Mucosa of rectum (tissue), 2 donors: Measurements from ENCODE around the gene SH2B3.
A peak's percentile ranks its signal among the peaks of the same experiment; 100 is the strongest.

ENCODE experiments used
- H3K27ac ChIP-seq, 2 donors: one replicate each; pipeline ENCODE4 v1.7.0; 2013; ENCODE audit warnings: inconsistent platforms in 2 of 2, low read depth in 2 of 2, low read length in 2 of 2
- H3K27me3 ChIP-seq, 2 donors: one replicate each; pipeline ENCODE4 v1.7.0; 2013; ENCODE audit warnings: low read length in 2 of 2; ENCODE audit not compliant: control insufficient read depth in 2 of 2, insufficient read depth in 2 of 2
- H3K36me3 ChIP-seq, 2 donors: one replicate each; pipeline ENCODE4 v1.7.0; 2013; ENCODE audit warnings: low read length in 2 of 2; ENCODE audit not compliant: control insufficient read depth in 2 of 2, insufficient read depth in 2 of 2
- H3K4me1 ChIP-seq, 2 donors: one replicate each; pipeline ENCODE4 v1.7.0; 2013; ENCODE audit warnings: low read length in 2 of 2, mild to moderate bottlenecking in 1 of 2; ENCODE audit not compliant: control insufficient read depth in 2 of 2, insufficient read depth in 2 of 2
- H3K4me3 ChIP-seq, 2 donors: one replicate each; pipeline ENCODE4 v1.7.0; 2013; ENCODE audit warnings: low read length in 2 of 2
- H3K9ac ChIP-seq, 2 donors: one replicate each; pipeline ENCODE4 v1.7.0; 2013; ENCODE audit warnings: low read length in 2 of 2, low read depth in 1 of 2, mild to moderate bottlenecking in 1 of 2
- H3K9me3 ChIP-seq, 2 donors: one replicate each; pipeline ENCODE4 v1.7.0; 2013; ENCODE audit warnings: low read length in 2 of 2; ENCODE audit not compliant: control insufficient read depth in 2 of 2
- donor health status: healthy.
- donor health status: Normal muscosa, but diverticular disease.

Gene SH2B3

GRCh38 chr12:111414711-111415252 is 9.1 kb downstream of the SH2B3 start:
- no peak overlapping the region for H3K9ac ChIP-seq
- H3K27me3 ChIP-seq = no peaks in the 10 kb centered on the region
- H3K9me3 ChIP-seq = no peaks in the 10 kb centered on the region
- no peak overlapping the region for H3K27ac ChIP-seq
- H3K4me3 ChIP-seq = no peak overlapping the region
- H3K36me3 ChIP-seq = peaks cover 3% of the 10 kb centered on the region in 2 donors
- peaks cover 22 to 23% of the 10 kb centered on the region in 2 donors for H3K4me1 ChIP-seq

GRCh38 chr12:111417290-111417689 is 11.6 kb downstream of the SH2B3 start:
- Histone ChIP-seq H3K36me3 (peaks cover 5 to 12% of the 10 kb centered on the region in 2 donors), H3K27ac (no peak overlapping the region), H3K9ac (no peak overlapping the region), H3K9me3 (no peaks in the 10 kb centered on the region), H3K4me1 (peaks cover 8 to 9% of the 10 kb centered on the region in 2 donors), H3K27me3 (no peaks in the 10 kb centered on the region), H3K4me3 (no peak overlapping the region)

DNA sequence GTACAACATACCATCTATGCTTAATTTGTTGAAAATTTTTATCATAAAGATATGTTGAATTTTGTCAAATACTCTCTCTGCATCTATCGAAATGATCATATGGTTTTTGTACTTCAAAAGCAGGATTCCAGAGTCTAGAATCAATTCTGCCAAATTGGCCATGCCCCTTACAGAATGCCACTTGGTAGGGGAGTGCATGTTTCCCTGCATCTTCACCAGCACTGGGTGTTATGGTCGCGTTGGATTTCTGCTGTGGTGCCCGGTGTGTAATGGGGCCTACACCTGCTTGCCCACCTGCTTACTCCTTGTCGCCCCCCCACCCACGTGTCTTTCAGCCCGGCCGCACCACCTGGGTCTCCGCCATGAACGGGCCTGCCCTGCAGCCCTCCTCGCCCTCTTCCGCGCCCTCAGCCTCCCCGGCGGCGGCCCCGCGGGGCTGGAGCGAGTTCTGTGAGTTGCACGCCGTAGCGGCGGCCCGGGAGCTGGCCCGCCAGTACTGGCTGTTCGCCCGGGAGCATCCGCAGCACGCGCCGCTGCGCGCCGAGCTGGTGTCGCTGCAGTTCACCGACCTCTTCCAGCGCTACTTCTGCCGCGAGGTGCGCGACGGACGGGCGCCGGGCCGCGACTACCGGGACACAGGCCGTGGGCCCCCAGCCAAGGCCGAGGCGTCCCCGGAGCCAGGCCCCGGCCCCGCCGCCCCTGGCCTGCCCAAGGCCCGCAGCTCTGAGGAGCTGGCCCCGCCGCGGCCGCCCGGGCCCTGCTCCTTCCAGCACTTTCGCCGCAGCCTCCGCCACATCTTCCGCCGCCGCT is 12.3 kb downstream of the SH2B3 start:
- peaks cover 5 to 12% of the 10 kb centered on the region in 2 donors for H3K36me3 ChIP-seq
- no peaks in the 10 kb centered on the region for H3K9me3 ChIP-seq
- no peak overlapping the region for H3K4me3 ChIP-seq
- peaks cover 8% of the 10 kb centered on the region in 2 donors for H3K4me1 ChIP-seq
- no peaks in the 10 kb centered on the region for H3K27me3 ChIP-seq
- H3K27ac ChIP-seq = no peak overlapping the region
- H3K9ac ChIP-seq = no peak overlapping the region

DNA sequence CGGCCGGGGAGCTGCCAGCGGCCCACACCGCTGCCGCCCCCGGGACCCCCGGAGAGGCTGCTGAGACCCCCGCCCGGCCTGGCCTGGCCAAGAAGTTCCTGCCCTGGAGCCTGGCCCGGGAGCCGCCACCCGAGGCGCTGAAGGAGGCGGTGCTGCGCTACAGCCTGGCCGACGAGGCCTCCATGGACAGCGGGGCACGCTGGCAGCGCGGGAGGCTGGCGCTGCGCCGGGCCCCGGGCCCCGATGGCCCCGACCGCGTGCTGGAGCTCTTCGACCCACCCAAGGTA is 12.8 kb downstream of the SH2B3 start:
- H3K4me1 ChIP-seq = peaks cover 3 to 4% of the 10 kb centered on the region in 2 donors
- H3K9me3 ChIP-seq = no peaks in the 10 kb centered on the region
- no peak overlapping the region for H3K9ac ChIP-seq
- no peaks in the 10 kb centered on the region for H3K27me3 ChIP-seq
- no peak overlapping the region for H3K4me3 ChIP-seq
- H3K27ac ChIP-seq = no peak overlapping the region
- peaks cover 5 to 12% of the 10 kb centered on the region in 2 donors for H3K36me3 ChIP-seq

GRCh38 chr12:111419784-111420183 is 14.1 kb downstream of the SH2B3 start:
- Histone ChIP-seq H3K9ac (no peak overlapping the region), H3K4me1 (peaks cover 3 to 6% of the 10 kb centered on the region in 2 donors), H3K9me3 (no peaks in the 10 kb centered on the region), H3K4me3 (no peak overlapping the region), H3K27ac (no peak overlapping the region), H3K36me3 (peaks cover 5 to 12% of the 10 kb centered on the region in 2 donors), H3K27me3 (no peaks in the 10 kb centered on the region)

- no peak overlapping the region for H3K27ac ChIP-seq
- no peaks in the 10 kb centered on the region for H3K9me3 ChIP-seq
- no peak overlapping the region for H3K4me3 ChIP-seq
- peaks cover 5 to 12% of the 10 kb centered on the region in 2 donors for H3K36me3 ChIP-seq
- H3K27me3 ChIP-seq = no peaks in the 10 kb centered on the region
- no peak overlapping the region for H3K9ac ChIP-seq
- H3K4me1 ChIP-seq = peaks cover 9 to 11% of the 10 kb centered on the region in 2 donors
Measured at GRCh38 chr12:111420494-111420893, 14.8 kb downstream of the SH2B3 start.

DNA sequence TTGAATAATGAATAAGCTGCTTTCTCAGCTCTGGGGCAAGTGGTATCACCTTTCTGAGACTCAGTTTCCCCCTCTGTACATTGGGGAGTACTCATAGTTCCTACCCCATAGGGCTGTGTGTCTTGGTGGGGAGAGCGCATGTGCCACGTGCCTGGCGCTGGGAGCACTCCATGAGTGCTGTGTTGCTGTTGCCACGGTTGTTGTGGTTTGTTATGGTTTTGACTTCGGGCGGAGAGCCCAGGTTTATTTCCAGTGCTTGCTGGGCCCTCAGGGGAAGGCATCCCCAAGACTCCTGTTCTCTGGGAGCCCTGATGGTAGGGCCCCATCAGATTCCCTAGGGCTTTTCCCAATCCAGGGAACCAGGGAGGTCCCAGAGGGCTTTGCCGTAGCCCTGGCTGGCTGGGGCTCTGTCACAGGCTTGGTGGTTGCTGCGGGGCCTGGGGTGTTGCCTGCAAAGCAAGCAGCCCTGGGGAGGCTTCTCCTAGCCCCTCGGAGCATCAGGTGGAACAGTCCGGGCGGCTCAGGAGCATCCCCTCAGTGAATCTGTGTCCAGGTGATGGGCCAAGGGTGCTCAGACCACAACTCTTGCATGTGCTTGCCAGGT is 18.6 kb downstream of the SH2B3 start:
- Histone ChIP-seq H3K9me3 (no peaks in the 10 kb centered on the region), H3K36me3 (peaks cover 5 to 12% of the 10 kb centered on the region in 2 donors), H3K27ac (no peak overlapping the region), H3K27me3 (no peaks in the 10 kb centered on the region), H3K4me1 (peaks cover 35 to 46% of the 10 kb centered on the region in 2 donors), H3K4me3 (no peak overlapping the region), H3K9ac (no peak overlapping the region)

- peak overlapping the region in 1 of 2 donors; percentile 40 for H3K27ac ChIP-seq
- H3K4me3 ChIP-seq = no peak overlapping the region
- no peaks in the 10 kb centered on the region for H3K9me3 ChIP-seq
- H3K36me3 ChIP-seq = peaks cover 2 to 8% of the 10 kb centered on the region in 2 donors
- peaks cover 38 to 51% of the 10 kb centered on the region in 2 donors for H3K4me1 ChIP-seq
- no peaks in the 10 kb centered on the region for H3K27me3 ChIP-seq
- H3K9ac ChIP-seq = no peak overlapping the region
Measured at GRCh38 chr12:111424793-111425251, 19.1 kb downstream of the SH2B3 start.

- Histone ChIP-seq H3K4me1 (peaks cover 46 to 60% of the 10 kb centered on the region in 2 donors), H3K4me3 (peak overlapping the region in 1 of 2 donors; percentile 1), H3K9ac (peak overlapping the region; percentile 14 to 53), H3K27me3 (no peaks in the 10 kb centered on the region), H3K9me3 (no peaks in the 10 kb centered on the region), H3K27ac (peak overlapping the region; percentile 40 to 62), H3K36me3 (peaks cover 0 to 3% of the 10 kb centered on the region in 2 donors)
Measured at GRCh38 chr12:111425655-111426054, 19.9 kb downstream of the SH2B3 start.
